SK-N-MC (cell line): ENCODE measurements around the gene RFX2.

Source experiments
- DNase-seq: peaks from one replicate; pipeline ENCODE4 v3.0.0-alpha.2; 2011; ENCODE audit warnings: low read depth, low spot score
- H3K27ac ChIP-seq: fragments of 200-600 bp; sonication (generic); 2 replicates; pipeline ENCODE4 v1.5.1; 2016; ENCODE audit warnings: mixed run types
- H3K36me3 ChIP-seq: fragments of 200-600 bp; sonication (generic); 2 replicates; pipeline ENCODE4 v1.6.1; 2017; ENCODE audit warnings: antibody characterized with exemption, low read length, mixed read lengths; ENCODE audit not compliant: insufficient read depth
- H3K4me3 ChIP-seq: fragments of 200-600 bp; sonication (generic); 2 replicates; pipeline ENCODE4 v1.5.1; 2016
- H3K9ac ChIP-seq: fragments of 200-600 bp; sonication (generic); 2 replicates; pipeline ENCODE4 v1.8.0; 2017; ENCODE audit warnings: mixed run types, mixed read lengths; ENCODE audit not compliant: insufficient read length
- H3K9me3 ChIP-seq: fragments of 200-600 bp; sonication (generic); 2 replicates; pipeline ENCODE4 v1.6.1; 2017; ENCODE audit warnings: low read depth, mild to moderate bottlenecking, antibody characterized with exemption, low read length, moderate library complexity, mixed read lengths
- EZH2 ChIP-seq: fragments of 200-600 bp; sonication (generic); IDR thresholded peaks from one replicate; pipeline ENCODE4 v1.6.1; 2017; ENCODE audit warnings: antibody characterized with exemption
- FOXP2 ChIP-seq: optimal IDR thresholded peaks from 2 replicates; pipeline ENCODE3; 2011; ENCODE audit warnings: mild to moderate bottlenecking, moderate library complexity; ENCODE audit not compliant: insufficient read depth; ENCODE audit errors: extremely low read length, control extremely low read depth
- POLR2AphosphoS5 ChIP-seq: IDR thresholded peaks from 2 replicates; pipeline ENCODE4 v1.6.1; 2012; ENCODE audit warnings: mild to moderate bottlenecking, low read depth, low read length, borderline replicate concordance

RFX2 gene

GRCh38 chr19:6127716-6128335, 17.5 kb upstream of the RFX2 start:
- no peak for DNase-seq
- Histone ChIP-seq H3K9me3 (no peaks in the 10 kb centered on the region), H3K9ac (no peak overlapping the region), H3K36me3 (no peaks in the 10 kb centered on the region), H3K4me3 (no peak overlapping the region), H3K27ac (no peak overlapping the region)
- TF ChIP-seq EZH2 (no peak), POLR2AphosphoS5 (no peak), FOXP2 (no peak)

GRCh38 chr19:6126335-6126974, 16.2 kb upstream of the RFX2 start:
- TF ChIP-seq POLR2AphosphoS5 (no peak), FOXP2 (no peak), EZH2 (no peak)

GRCh38 chr19:6125571-6125989, 15.3 kb upstream of the RFX2 start:
- H3K36me3 ChIP-seq, result no peaks in the 10 kb centered on the region
- no peaks in the 10 kb centered on the region for H3K9me3 ChIP-seq
- no peak overlapping the region for H3K4me3 ChIP-seq
- TF ChIP-seq POLR2AphosphoS5 (no peak), EZH2 (no peak), FOXP2 (no peak)
- no peak for DNase-seq
- no peak overlapping the region for H3K27ac ChIP-seq
- no peak overlapping the region for H3K9ac ChIP-seq

More at GRCh38 chr19:6126335-6126974, 16.2 kb upstream of the RFX2 start:
- Histone ChIP-seq H3K4me3 (no peak overlapping the region), H3K27ac (no peak overlapping the region), H3K9me3 (no peaks in the 10 kb centered on the region), H3K36me3 (no peaks in the 10 kb centered on the region), H3K9ac (no peak overlapping the region)
- DNase-seq, result peak; percentile 73

- no peak for DNase-seq
- H3K36me3 ChIP-seq, result no peaks in the 10 kb centered on the region
- H3K9me3 ChIP-seq, result no peaks in the 10 kb centered on the region
- H3K27ac ChIP-seq, result no peak overlapping the region
- TF ChIP-seq POLR2AphosphoS5 (no peak), EZH2 (no peak), FOXP2 (no peak)
- no peak overlapping the region for H3K4me3 ChIP-seq
- no peak overlapping the region for H3K9ac ChIP-seq
Measured at GRCh38 chr19:6119031-6119430, 8.7 kb upstream of the RFX2 start.

GRCh38 chr19:6118043-6118442, 7.7 kb upstream of the RFX2 start:
- Histone ChIP-seq H3K36me3 (no peaks in the 10 kb centered on the region), H3K4me3 (no peak overlapping the region), H3K27ac (no peak overlapping the region), H3K9me3 (no peaks in the 10 kb centered on the region), H3K9ac (no peak overlapping the region)
- TF ChIP-seq POLR2AphosphoS5 (no peak), EZH2 (no peak), FOXP2 (no peak)
- no peak for DNase-seq

- H3K27ac ChIP-seq, result no peak overlapping the region
- TF ChIP-seq EZH2 (no peak), POLR2AphosphoS5 (no peak), FOXP2 (no peak)
Measured at GRCh38 chr19:6117534-6117933, 7.2 kb upstream of the RFX2 start.

GRCh38 chr19:6116749-6117430, 6.6 kb upstream of the RFX2 start:
- Histone ChIP-seq H3K4me3 (no peak overlapping the region), H3K27ac (no peak overlapping the region), H3K36me3 (no peaks in the 10 kb centered on the region), H3K9ac (no peak overlapping the region), H3K9me3 (no peaks in the 10 kb centered on the region)
- DNase-seq, result no peak
- TF ChIP-seq FOXP2, result no peak
- no peak for TF ChIP-seq EZH2
- no peak for TF ChIP-seq POLR2AphosphoS5

More at GRCh38 chr19:6117534-6117933, 7.2 kb upstream of the RFX2 start:
- H3K9ac ChIP-seq, result no peak overlapping the region
- no peak overlapping the region for H3K4me3 ChIP-seq
- H3K9me3 ChIP-seq, result no peaks in the 10 kb centered on the region
- H3K36me3 ChIP-seq, result no peaks in the 10 kb centered on the region
- no peak for DNase-seq

- Histone ChIP-seq H3K36me3 (no peaks in the 10 kb centered on the region), H3K27ac (no peak overlapping the region), H3K9ac (no peak overlapping the region), H3K4me3 (no peak overlapping the region), H3K9me3 (no peaks in the 10 kb centered on the region)
- no peak for DNase-seq
- TF ChIP-seq EZH2 (no peak), FOXP2 (no peak), POLR2AphosphoS5 (no peak)
Measured at GRCh38 chr19:6115992-6116391, 5.7 kb upstream of the RFX2 start.
